Fibroblast of the conjunctiva (primary cell): ENCODE data around the gene SLC44A5.
"Not testable (repeated sequence)": the region's sequence is repeated elsewhere in the genome, so short reads cannot be mapped to it uniquely, and the experiment has no call there.

ENCODE experiments used
- DNase-seq: peaks from one replicate; pipeline ENCODE4 v3.0.0-alpha.2; 2010; ENCODE audit warnings: low read depth

Gene SLC44A5

DNA sequence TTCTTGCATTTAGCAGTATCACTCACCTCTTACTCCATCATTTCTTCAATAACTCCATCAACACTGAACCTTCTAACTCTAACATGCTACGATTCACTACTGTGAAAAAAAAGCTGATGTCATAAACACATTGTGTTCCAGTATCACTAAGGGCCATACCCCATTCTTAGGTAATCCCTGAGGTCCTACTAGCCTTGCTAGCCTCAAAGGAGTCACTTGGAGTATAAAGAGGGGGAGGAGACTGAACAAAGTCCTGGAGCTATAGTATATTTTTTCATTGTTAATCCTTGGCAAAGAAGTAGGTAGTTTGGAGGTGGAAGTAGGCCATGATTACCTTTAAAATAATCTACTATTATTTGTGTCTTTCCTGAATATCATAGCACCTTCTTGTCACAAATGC lies at the start of gene SLC44A5:
Gene SLC44A5, minus strand, starts transcription at position 101 of the 400 bp plus-strand sequence. CDS start 69,667 bp downstream, outside the sequence.
- DNase-seq: no peak

DNA sequence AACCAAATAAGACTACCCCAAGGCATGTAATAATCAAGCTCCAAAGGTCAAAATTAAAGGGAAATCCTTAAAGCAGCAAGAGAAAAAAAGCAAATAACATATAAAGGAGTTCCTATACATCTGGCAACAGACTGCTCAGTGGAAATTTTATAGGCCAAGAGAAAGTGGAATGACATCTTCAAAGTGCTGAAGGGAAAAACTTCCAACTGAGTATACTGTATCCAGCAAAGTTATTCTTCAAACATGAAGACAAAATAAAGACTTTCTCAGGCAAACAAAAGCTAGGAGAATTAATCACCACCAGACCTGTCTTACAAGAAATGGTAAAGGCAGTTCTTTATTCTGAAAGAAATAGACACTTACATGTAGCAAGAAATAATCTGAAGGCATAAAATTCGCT lies 45.0 kb upstream of the SLC44A5 start:
- DNase-seq: no peak

GRCh38 chr1:75647183-75647582 lies 36.3 kb upstream of the SLC44A5 start:
- DNase-seq: not testable (repeated sequence)

- DNase-seq: not testable (repeated sequence)
Measured at GRCh38 chr1:75645153-75645552, 34.2 kb upstream of the SLC44A5 start.

GRCh38 chr1:75643460-75643859 lies 32.5 kb upstream of the SLC44A5 start:
- no peak for DNase-seq

- DNase-seq: no peak
Measured at GRCh38 chr1:75641325-75641724, 30.4 kb upstream of the SLC44A5 start.

DNA sequence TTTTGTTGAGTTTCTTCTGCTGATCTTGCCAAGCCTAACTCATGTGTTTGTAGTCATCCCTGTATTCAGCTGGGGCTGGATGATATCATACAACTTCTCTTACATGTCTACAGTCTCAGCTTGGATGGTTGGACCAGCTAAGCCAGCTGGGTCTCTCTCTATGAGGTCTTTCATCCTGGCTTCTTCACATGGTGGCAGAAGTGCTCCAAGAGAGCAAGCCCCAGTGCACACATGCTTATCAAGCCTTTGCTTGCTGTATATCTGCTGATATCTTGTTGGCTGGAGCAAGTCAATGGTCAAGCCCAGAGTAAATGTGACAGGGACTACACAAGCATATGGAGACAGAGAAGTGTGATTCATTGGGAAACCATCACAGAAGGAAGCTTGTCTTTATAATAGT lies 29.2 kb upstream of the SLC44A5 start:
- no peak for DNase-seq

DNA sequence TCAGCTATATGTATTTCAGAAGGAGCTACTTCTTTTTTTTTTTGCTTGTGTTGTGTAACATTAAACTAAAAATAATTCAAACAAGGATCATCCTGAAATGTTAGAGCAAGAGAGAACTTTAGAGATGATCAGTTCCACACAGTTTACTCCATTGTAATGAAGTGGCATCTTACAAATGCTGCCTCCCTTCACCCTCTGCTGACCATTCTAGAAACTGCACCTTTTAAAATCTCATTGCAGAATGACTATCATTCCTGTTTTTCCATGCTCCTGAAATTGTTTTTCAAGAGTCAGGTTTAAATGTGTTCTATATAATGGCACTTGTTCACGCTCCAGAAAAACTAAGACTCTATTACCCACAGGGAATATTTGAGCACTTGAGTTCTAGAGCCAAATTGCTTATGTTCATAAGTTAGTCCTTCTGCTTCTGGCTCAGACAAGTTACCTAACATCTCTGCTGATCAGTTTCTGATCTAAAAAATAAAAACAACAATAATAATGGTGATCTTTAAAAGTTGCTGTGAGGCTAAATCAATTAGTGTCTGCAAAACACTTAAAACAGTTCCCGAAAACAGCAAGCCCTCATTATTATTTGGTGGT lies 21.5 kb upstream of the SLC44A5 start:
- no peak for DNase-seq

DNA sequence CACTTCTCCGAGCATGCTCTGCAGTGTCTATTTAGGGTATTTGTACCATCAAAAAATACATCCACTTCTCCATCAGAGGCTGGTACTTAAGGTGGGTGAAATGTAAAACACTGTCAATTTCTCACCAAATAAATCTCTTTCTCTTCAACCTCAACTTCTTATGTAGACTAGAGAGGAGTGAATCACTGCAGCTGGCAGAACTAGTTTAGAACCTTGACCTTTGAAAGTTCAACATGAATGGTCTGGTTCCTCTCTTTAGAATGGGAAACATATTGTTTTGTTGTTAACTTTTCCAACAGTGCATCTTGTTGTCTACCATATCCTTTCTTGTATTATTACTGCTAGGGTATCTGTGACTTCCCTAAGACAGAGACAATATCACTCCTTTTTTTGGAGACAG lies 20.1 kb upstream of the SLC44A5 start:
- DNase-seq: no peak

DNA sequence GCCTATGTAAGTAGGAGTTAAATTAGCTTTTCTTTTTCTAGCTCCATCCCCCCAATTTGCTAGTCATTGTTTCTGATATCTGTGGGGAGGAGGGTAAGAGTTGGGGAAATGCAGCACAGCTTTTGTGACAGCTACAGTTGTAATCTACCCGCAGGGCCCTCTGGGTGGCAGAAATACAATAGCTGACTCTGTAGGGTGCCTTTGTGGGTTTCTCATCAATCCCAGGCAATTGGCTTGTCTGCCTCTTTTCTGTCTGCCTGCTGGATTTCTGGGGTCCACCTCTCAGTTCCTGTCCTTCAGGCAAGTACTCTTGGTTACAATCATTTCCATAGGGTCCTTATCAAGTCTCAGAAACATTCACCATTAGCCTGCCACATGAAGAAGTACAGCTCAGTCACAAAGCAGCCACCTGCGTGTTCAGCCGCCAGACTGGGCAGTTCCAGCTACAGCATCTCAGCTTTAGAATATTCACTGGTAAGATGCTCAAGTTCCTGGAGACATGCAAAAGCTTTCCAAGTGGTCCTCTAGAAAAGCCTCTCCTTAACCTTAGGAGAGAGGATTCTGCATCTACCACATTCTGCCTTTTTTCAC lies 19.2 kb upstream of the SLC44A5 start:
- DNase-seq: no peak

GRCh38 chr1:75625795-75626194 lies 14.9 kb upstream of the SLC44A5 start:
- DNase-seq: no peak

DNA sequence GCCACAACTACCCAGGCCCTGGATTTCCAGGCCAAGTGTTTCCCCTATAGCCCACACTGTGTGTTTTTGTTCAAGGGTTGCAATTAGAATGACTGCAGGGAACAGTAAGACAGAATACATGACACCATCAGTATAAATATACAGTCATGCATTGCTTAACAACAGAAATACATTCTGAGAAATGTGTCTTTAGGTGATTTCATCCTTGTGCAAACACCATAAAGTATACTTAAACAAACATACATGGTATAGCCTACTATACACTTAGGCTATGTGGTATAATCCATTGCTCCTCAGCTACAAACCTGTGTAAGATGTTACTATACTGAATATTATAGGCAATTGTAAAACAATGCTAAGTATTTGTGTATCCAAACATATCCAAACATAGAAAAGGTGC lies 7.5 kb upstream of the SLC44A5 start:
- no peak for DNase-seq

GRCh38 chr1:75616436-75617433 lies 5.8 kb upstream of the SLC44A5 start:
- no peak for DNase-seq

DNA sequence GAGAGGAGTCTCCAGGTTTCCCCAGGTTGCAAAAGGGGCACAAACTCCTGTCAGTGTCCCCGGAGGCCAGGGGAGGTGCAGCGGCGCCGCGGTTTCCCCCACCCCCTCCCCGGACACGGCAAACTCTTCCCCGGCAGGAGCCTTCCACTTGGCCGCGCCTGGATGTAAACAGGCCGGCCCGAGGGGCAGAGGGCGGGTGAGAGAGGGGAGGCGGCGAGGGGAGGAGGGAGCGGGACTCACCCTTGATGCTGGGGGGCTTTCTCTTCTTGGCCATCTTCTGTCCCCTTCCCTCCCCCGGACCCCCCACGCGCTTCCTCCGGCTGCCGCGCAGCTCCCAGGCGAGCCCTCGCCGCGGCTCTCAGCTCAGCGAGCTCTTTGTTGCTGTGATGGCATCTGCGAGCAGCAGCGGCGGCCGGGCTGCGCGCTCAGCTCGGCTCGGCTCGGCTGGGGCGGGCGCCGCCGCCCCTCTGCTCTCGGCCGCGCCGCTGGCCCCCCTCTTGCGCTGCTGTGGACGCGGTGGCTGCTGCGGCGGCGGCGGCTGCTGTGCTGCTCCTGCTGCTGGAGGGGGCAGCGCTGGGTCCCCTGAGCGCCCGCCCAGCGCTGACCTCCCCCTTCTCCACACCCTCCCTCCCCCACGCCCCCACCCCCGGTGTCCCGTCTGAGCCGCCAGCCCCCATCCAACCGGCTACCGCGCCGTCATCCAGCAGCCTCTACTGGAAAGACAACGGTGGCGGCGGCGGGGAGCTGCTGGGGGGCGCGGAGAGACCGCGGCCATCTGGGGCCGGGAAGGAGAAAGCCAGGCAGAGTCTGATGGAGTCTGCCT lies 4.9 kb upstream of the SLC44A5 start:
- no peak for DNase-seq

GRCh38 chr1:75614399-75614756 lies 3.5 kb upstream of the SLC44A5 start:
- no peak for DNase-seq

GRCh38 chr1:75613916-75614315 lies 3.0 kb upstream of the SLC44A5 start:
- no peak for DNase-seq

DNA sequence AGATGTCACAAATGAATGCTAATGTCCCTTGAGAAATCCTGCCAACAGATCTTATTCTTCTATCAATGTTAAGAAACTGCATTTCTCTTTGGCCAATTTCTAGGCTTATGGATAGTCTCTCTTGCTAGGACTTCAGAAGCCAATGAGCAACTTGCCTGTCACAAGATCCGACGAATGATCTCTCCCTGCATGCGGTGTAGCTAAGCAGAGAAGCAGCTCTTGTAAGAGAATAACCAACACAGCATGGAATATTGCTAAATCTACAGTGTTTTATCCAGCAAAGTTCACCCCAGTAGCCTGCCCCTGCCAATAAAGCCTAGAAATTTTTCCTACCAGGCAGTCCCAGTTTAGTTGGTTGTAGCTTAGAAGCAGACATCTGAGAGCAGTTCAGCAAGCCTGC lies 2.1 kb upstream of the SLC44A5 start:
- no peak for DNase-seq

- DNase-seq: no peak
Measured at GRCh38 chr1:75602486-75602885, 8.4 kb downstream of the SLC44A5 start.

DNA sequence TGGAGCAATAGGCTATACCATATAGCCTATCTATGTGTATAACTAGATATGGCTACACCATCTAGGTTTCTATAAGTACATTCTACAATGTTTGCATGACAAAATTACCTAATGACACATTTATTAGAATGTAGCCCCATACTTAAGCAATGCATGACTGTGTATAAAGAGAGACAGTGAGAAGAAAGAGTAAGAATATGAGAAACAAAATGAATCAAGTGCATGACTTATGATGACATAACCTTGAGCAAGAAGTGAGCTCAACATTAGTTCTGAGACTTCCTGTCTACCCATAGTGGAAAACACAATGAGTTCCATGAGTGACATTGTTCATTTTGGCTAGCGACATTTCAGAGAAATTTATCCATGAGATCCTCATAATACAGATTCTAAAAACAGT lies 10.1 kb downstream of the SLC44A5 start:
- no peak for DNase-seq

- no peak for DNase-seq
Measured at GRCh38 chr1:75594327-75594726, 16.6 kb downstream of the SLC44A5 start.

GRCh38 chr1:75593457-75593856 lies 17.5 kb downstream of the SLC44A5 start:
- DNase-seq: not testable (repeated sequence)

- no peak for DNase-seq
Measured at GRCh38 chr1:75589637-75590036, 21.3 kb downstream of the SLC44A5 start.
